ENCODE measurements around the gene PBX2.

GRCh38 chr6:32188381-32189068, 1.5 kb downstream of the PBX2 start:
- TF ChIP-seq POLR2AphosphoS5 (IDR thresholded peaks at IDR 0.05; ENCODE audit: low read depth): no peak
- no peak for TF ChIP-seq CTCF (conservative IDR thresholded peaks at IDR 0.05; ENCODE audit: low read depth in 2 of 2)
- no peak for TF ChIP-seq NANOG (IDR thresholded peaks at IDR 0.05; ENCODE audit: borderline replicate concordance)
- TF ChIP-seq, protein P1, sequence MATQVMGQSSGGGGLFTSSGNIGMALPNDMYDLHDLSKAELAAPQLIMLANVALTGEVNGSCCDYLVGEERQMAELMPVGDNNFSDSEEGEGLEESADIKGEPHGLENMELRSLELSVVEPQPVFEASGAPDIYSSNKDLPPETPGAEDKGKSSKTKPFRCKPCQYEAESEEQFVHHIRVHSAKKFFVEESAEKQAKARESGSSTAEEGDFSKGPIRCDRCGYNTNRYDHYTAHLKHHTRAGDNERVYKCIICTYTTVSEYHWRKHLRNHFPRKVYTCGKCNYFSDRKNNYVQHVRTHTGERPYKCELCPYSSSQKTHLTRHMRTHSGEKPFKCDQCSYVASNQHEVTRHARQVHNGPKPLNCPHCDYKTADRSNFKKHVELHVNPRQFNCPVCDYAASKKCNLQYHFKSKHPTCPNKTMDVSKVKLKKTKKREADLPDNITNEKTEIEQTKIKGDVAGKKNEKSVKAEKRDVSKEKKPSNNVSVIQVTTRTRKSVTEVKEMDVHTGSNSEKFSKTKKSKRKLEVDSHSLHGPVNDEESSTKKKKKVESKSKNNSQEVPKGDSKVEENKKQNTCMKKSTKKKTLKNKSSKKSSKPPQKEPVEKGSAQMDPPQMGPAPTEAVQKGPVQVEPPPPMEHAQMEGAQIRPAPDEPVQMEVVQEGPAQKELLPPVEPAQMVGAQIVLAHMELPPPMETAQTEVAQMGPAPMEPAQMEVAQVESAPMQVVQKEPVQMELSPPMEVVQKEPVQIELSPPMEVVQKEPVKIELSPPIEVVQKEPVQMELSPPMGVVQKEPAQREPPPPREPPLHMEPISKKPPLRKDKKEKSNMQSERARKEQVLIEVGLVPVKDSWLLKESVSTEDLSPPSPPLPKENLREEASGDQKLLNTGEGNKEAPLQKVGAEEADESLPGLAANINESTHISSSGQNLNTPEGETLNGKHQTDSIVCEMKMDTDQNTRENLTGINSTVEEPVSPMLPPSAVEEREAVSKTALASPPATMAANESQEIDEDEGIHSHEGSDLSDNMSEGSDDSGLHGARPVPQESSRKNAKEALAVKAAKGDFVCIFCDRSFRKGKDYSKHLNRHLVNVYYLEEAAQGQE (IDR thresholded peaks at IDR 0.05; ENCODE audit: unreplicated experiment): no peak
- no peak for TF ChIP-seq JUNB (IDR thresholded peaks at IDR 0.05; ENCODE audit: unreplicated experiment)
- no peak for TF ChIP-seq EZH2phosphoT487 (IDR thresholded peaks at IDR 0.05; ENCODE audit: unreplicated experiment)
- no peak for TF ChIP-seq ZNF331 (CRISPR knock-in tag; IDR thresholded peaks at IDR 0.05; ENCODE audit: low read depth)
- TF ChIP-seq EZH2 (IDR thresholded peaks at IDR 0.05; ENCODE audit: low read depth, unreplicated experiment): no peak
- TF ChIP-seq ZNF114 (CRISPR knock-in tag; IDR thresholded peaks at IDR 0.05): no peak
